Mucosa of rectum (tissue), 2 donors: ENCODE measurements around the gene PGS1.

Experiments
- H3K27ac ChIP-seq, 2 donors: one replicate each; pipeline ENCODE4 v1.7.0; 2013; ENCODE audit warnings: inconsistent platforms in 2 of 2, low read depth in 2 of 2, low read length in 2 of 2
- H3K27me3 ChIP-seq, 2 donors: one replicate each; pipeline ENCODE4 v1.7.0; 2013; ENCODE audit warnings: low read length in 2 of 2; ENCODE audit not compliant: control insufficient read depth in 2 of 2, insufficient read depth in 2 of 2
- H3K36me3 ChIP-seq, 2 donors: one replicate each; pipeline ENCODE4 v1.7.0; 2013; ENCODE audit warnings: low read length in 2 of 2; ENCODE audit not compliant: control insufficient read depth in 2 of 2, insufficient read depth in 2 of 2
- H3K4me1 ChIP-seq, 2 donors: one replicate each; pipeline ENCODE4 v1.7.0; 2013; ENCODE audit warnings: low read length in 2 of 2, mild to moderate bottlenecking in 1 of 2; ENCODE audit not compliant: control insufficient read depth in 2 of 2, insufficient read depth in 2 of 2
- H3K4me3 ChIP-seq, 2 donors: one replicate each; pipeline ENCODE4 v1.7.0; 2013; ENCODE audit warnings: low read length in 2 of 2
- H3K9ac ChIP-seq, 2 donors: one replicate each; pipeline ENCODE4 v1.7.0; 2013; ENCODE audit warnings: low read length in 2 of 2, low read depth in 1 of 2, mild to moderate bottlenecking in 1 of 2
- H3K9me3 ChIP-seq, 2 donors: one replicate each; pipeline ENCODE4 v1.7.0; 2013; ENCODE audit warnings: low read length in 2 of 2; ENCODE audit not compliant: control insufficient read depth in 2 of 2
- donor health status: healthy.
- donor health status: Normal muscosa, but diverticular disease.

Gene PGS1

DNA sequence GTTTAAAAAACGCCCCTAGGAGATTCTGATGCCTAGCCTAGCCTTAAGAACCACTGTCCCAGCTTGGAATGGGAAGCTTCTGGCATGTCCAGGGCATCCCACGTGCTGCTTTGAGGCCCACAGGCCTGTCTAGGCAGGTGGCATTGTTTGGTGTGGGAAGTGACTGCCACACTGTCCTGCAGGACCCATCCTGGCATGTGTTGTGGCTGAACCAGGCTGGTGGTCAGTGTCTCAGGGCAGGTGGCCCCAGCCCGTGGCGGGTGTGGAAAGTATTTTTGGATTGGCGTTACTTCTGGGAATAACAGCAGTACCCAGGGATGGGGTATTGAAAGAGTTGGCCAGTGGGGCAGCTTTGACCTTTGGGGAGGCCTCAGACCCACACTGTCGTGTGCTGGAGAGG, 27.9 kb downstream of the PGS1 start:
- Histone ChIP-seq H3K36me3 (peaks cover 24 to 45% of the 10 kb centered on the region in 2 donors), H3K9ac (no peak overlapping the region)

DNA sequence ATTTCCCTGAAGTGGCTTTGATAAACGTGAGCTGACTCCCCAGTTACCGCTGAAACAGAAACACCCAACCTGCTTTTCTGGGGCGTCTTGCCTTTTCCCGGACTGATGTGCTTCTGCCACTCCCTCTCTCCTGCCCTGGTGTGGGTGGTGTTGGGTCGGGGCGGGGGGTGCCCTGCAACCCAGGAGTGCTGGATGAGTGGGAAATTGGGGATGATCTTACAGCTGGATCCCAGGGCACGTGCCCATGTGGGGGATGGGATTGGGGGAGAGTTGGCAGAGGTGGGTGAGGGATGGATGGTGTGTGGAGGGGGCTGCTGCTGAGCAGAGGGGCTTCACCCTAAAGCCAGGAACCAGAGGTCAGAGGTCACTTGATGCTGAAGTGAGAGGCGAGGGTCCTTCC, 28.5 kb downstream of the PGS1 start:
- Histone ChIP-seq H3K4me3 (no peak overlapping the region), H3K27ac (no peak overlapping the region), H3K36me3 (peaks cover 21 to 41% of the 10 kb centered on the region in 2 donors), H3K27me3 (no peaks in the 10 kb centered on the region), H3K4me1 (peaks cover 44 to 48% of the 10 kb centered on the region in 2 donors), H3K9me3 (no peaks in the 10 kb centered on the region), H3K9ac (no peak overlapping the region)

More for the DNA sequence above, 27.9 kb downstream of the PGS1 start:
- no peak overlapping the region for H3K4me3 ChIP-seq
- H3K9me3 ChIP-seq, result no peaks in the 10 kb centered on the region
- no peaks in the 10 kb centered on the region for H3K27me3 ChIP-seq
- peaks cover 39 to 43% of the 10 kb centered on the region in 2 donors for H3K4me1 ChIP-seq
- H3K27ac ChIP-seq, result no peak overlapping the region

DNA sequence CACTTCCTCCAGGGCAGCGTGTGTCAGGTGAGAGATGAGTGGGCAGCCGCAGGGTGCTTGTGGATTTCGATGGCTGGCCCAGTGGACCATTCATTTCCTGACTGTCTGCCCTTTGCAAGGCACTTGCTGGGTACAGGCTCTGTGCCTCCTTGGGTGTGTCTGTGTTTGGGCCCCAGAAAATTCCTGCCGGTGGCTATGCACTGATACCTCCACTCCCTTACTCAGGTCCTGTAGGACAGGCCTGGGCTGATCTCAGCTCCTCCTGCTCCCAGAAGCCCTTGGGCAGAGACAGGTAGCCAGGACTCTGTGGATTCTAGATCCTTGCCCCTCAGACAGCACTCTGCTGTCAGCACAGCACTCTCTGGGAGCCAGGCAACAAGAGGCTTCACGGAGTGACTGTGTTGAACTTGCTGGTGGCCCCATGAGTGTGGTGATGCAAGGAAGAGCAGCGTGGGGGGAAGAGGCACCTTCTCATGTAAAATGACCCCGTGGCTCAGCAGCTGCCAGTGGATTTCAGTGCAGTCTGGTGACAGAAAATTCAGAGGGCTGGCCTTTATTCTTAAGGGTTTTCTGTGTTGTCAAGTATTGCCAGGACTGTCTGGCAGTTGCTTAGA, 29.0 kb downstream of the PGS1 start:
- Histone ChIP-seq H3K9me3 (no peaks in the 10 kb centered on the region), H3K4me1 (peaks cover 48 to 54% of the 10 kb centered on the region in 2 donors), H3K4me3 (no peak overlapping the region), H3K27me3 (no peaks in the 10 kb centered on the region), H3K36me3 (peaks cover 18 to 38% of the 10 kb centered on the region in 2 donors), H3K27ac (peak overlapping the region in 1 of 2 donors; percentile 95), H3K9ac (no peak overlapping the region)

DNA sequence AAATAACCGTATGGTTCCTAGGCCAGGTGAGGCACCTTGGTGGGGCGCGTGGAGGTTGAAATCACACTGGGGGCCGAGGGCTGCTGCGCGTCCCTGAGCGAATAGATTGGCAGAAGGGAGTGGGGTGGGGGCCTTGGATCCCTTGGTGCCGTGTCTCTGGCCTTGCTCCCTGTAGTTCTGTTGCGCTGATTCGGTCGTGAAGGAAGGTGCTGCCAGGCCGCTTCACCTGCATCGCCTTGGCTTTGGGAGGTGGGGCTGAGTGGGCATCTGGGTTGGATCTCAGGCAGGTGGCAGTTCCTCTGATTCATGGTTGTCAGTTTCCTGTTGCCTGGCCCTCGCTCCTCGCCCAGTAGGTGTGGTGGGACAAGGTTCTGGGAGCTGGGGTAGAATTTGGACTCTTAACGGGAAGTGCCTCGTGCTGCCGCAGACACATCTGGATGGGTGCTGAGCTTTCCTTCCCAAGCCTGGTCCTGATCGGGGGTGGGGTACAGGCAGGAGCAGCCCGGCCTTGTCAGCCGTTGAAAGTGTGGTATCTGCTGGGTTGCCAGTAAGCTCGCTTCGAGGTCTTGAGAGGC, 30.1 kb downstream of the PGS1 start:
- peak overlapping the region; percentile 92 to 95 for H3K27ac ChIP-seq
- H3K9ac ChIP-seq, result peak overlapping the region; percentile 27 to 62

DNA sequence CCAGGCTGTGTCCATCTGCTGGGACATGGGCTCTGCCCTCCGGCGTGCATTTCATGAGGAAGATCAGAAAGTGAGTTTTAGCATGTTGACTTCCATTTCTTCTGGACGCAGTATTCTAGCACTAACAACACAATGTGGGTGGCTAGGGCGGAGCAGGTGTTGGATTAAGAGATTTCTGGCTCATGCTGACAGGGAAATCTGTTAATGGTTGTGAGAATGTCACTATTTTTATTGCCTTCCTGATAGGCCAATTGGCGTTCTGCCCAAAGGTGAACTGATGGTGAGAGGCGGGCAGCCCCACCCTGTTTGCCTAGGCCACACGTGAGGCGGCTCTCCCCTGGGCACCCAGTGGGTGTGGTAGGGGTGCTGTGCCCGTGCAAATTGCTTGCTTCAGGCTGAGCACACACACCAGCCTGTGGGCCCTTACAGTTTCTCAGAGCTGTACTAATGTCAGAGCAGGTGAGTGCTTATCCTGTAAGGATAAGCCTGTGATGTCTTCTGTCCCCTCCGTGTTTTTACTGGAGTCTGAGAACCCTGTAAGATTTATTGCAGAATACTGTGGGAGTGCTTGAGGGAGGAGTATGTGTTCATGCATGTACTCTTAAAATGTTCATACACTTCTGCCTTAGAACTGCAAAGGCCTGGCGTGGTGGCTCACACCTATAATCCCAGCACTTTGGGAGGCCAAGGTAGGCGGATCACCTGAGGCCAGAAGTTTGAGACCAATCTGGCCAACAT, 30.9 kb downstream of the PGS1 start:
- H3K4me1 ChIP-seq, result peaks cover 53 to 59% of the 10 kb centered on the region in 2 donors
- peak overlapping the region; percentile 49 to 51 for H3K4me3 ChIP-seq
- H3K9me3 ChIP-seq, result no peaks in the 10 kb centered on the region
- peaks cover 6 to 27% of the 10 kb centered on the region in 2 donors for H3K36me3 ChIP-seq
- H3K27me3 ChIP-seq, result no peaks in the 10 kb centered on the region
- peak overlapping the region; percentile 54 to 62 for H3K9ac ChIP-seq
- peak overlapping the region; percentile 92 to 95 for H3K27ac ChIP-seq

More for the DNA sequence above, 30.1 kb downstream of the PGS1 start:
- Histone ChIP-seq H3K36me3 (peaks cover 10 to 34% of the 10 kb centered on the region in 2 donors), H3K4me3 (peak overlapping the region; percentile 49 to 51), H3K4me1 (peaks cover 53 to 54% of the 10 kb centered on the region in 2 donors), H3K9me3 (no peaks in the 10 kb centered on the region), H3K27me3 (no peaks in the 10 kb centered on the region)

DNA sequence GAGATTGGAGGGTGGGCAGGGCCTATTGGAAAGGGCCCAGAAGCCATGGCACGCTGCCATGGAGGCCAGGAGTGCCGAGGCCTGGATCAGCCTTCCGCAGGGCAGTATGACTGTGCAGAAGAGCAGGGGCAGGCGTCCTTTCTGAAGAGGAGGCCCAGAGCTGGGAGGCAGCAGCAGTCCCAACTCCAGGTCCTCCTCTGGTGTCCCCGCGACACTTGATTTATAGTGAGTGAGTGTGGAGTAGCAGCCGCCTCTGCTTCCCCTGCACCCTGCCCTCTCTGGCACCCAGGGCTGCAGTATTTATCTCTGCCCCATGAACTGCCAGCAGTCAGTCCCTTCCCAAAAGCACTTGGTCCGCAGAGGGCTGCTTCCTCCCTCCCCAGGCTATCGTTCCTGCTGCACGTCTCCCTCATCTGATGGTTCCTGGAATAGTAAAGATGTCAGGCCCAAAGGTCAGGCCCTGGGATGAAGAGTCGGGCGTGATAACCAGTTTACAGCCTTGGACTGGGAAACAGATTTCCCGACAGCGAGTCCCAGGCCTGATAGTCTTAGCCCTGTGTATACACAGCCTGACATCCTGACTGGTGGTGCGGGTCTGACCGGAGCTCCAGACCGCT, 32.9 kb downstream of the PGS1 start:
- Histone ChIP-seq H3K9ac (peak overlapping the region; percentile 9 to 38), H3K9me3 (no peaks in the 10 kb centered on the region), H3K4me1 (peaks cover 59 to 71% of the 10 kb centered on the region in 2 donors), H3K36me3 (peaks cover 0 to 22% of the 10 kb centered on the region in 2 donors), H3K27me3 (no peaks in the 10 kb centered on the region), H3K27ac (peak overlapping the region; percentile 59 to 80), H3K4me3 (no peak overlapping the region)

DNA sequence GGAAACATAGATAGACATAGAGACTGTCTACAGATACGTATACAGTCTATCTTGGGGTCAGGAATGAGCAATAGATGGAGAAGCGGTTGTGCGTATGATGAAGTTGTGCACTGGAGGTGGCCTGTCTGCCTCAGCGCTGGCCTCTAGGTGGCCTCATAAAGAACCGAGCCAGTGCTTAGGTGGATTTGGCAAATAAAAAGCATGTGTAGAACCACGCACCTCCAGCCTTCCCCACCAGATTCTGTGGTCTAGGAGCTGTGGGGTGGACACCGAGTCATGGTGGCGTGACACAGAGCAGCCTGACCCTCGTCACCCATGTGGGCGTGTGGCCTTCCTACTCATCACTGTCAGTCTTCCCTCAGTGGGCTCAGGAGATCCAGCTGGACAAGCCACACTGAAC, 34.0 kb downstream of the PGS1 start:
- no peak overlapping the region for H3K4me3 ChIP-seq
- no peaks in the 10 kb centered on the region for H3K27me3 ChIP-seq
- H3K9me3 ChIP-seq, result no peaks in the 10 kb centered on the region
- H3K4me1 ChIP-seq, result peaks cover 64 to 75% of the 10 kb centered on the region in 2 donors
- no peak overlapping the region for H3K9ac ChIP-seq
- peak overlapping the region in 1 of 2 donors; percentile 80 for H3K27ac ChIP-seq
- H3K36me3 ChIP-seq, result peaks cover 0 to 17% of the 10 kb centered on the region in 2 donors

DNA sequence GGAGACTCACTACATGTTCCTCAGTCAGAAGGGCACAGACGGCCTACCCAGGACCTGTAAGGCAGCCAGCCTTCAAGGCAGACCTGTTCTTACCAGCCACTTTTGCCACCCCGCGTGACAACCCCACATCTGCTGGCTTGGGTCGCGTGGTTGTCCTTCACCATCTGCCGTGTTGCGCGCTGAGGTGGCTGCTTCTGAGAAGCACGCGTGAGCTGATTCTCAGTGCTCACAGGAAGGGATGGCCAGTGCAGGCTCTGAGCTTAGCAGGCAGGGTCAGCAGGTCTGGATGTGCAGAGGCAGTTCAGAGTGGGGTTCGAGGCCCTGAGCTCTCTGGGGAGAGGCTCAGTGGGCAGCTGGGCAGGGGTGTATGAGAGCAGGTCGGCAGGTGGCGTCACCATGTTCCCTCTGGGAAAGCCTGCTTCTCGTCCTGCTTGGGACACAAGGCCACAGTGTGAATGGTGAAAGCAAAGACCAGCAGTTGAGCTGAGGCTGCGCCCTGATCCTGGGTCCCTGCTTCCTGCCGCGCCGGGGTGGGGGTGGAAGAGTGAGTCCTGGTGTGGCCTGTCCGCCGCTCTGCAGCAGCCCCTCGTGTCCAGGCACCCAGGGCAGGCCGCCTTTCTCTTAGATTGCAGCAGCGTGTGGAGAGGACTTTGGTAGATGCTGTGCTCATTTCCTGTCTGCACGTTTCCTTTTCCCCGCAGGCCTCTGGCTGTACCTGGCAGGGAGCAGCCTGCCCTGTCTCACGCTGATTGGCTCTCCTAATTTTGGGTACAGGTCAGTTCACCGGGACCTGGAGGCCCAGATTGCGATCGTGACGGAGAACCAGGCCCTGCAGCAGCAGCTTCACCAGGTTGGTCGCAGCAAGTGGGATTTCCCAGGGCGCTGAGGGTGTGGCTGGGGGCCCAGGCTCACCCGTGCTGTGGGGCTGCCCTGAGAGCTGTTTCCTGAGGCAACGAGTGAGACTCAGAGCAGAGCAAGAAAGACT, 36.0 kb downstream of the PGS1 start:
- H3K27me3 ChIP-seq, result no peaks in the 10 kb centered on the region
- H3K36me3 ChIP-seq, result peaks cover 3 to 21% of the 10 kb centered on the region in 2 donors
- H3K27ac ChIP-seq, result peak overlapping the region in 1 of 2 donors; percentile 32
- no peaks in the 10 kb centered on the region for H3K9me3 ChIP-seq
- H3K9ac ChIP-seq, result no peak overlapping the region
- H3K4me3 ChIP-seq, result no peak overlapping the region
- peaks cover 47 to 58% of the 10 kb centered on the region in 2 donors for H3K4me1 ChIP-seq
